Osteocyte (in vitro differentiated cells): ENCODE results near the gene ZMYND10. TPM values are rescaled to one million over a fixed set of nuclear protein-coding genes. Genes with fewer than 3 reads are reported as not detected.

Experiments used
- DNase-seq: peaks from one replicate; pipeline ENCODE4 v3.0.0; 2021; ENCODE audit warnings: mixed read lengths; ENCODE audit not compliant: unreplicated experiment; ENCODE audit errors: extremely low spot score
- H3K27ac Mint-ChIP-seq: one replicate; pipeline ENCODE4 v1.8.0; 2021; ENCODE audit warnings: mild to moderate bottlenecking, mixed read lengths; ENCODE audit not compliant: unreplicated experiment
- H3K27me3 Mint-ChIP-seq: one replicate; pipeline ENCODE4 v1.8.0; 2021; ENCODE audit warnings: mixed read lengths; ENCODE audit not compliant: unreplicated experiment
- H3K36me3 Mint-ChIP-seq: one replicate; pipeline ENCODE4 v1.8.0; 2021; ENCODE audit warnings: mixed read lengths; ENCODE audit not compliant: unreplicated experiment
- H3K4me1 Mint-ChIP-seq: one replicate; pipeline ENCODE4 v1.8.0; 2021; ENCODE audit warnings: mixed read lengths; ENCODE audit not compliant: unreplicated experiment
- H3K4me3 Mint-ChIP-seq: one replicate; pipeline ENCODE4 v1.8.0; 2021; ENCODE audit warnings: mild to moderate bottlenecking, moderate library complexity, mixed read lengths; ENCODE audit not compliant: unreplicated experiment
- H3K9me3 Mint-ChIP-seq: one replicate; pipeline ENCODE4 v1.8.0; 2021; ENCODE audit warnings: mixed read lengths; ENCODE audit not compliant: unreplicated experiment
- total RNA-seq: library from RNA; stranded (reverse); gene quantifications from 2 replicates; pipeline ENCODE4 v1.2.1, GENCODE V29; 2021
- TF ChIP-seq, protein P1 (sequence below): fragments of 200-600 bp; sonication (generic); IDR thresholded peaks from 2 replicates; pipeline ENCODE4 v1.5.0; 2021; ENCODE audit warnings: antibody characterized with exemption, mild to moderate bottlenecking, moderate library complexity

ZMYND10 gene
- total RNA-seq, 1 donor from 2014 or later = 1.6 TPM

DNA sequence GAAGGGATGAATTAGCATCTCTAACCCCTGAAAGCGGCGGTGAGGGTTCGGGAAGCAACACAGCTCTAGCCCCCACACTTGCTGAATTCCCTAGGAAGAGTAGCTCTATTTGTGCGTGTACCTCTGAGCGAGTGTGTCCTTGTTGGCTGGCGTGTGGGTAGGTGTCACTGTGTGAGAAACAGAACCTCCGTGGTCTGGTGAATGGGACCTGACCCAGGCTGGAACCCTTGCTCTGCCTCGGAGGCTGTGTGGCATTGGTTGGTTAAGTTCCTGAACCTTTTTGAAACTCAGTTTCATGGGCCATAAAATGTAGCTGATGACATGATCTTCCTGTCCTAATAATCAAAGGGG lies 14.2 kb upstream of the ZMYND10 start:
- Mint-ChIP-seq H3K4me3 (peak overlapping the region; percentile 96), H3K27ac (peak overlapping the region; percentile 31), H3K4me1 (peaks cover 34% of the 10 kb centered on the region)

DNA sequence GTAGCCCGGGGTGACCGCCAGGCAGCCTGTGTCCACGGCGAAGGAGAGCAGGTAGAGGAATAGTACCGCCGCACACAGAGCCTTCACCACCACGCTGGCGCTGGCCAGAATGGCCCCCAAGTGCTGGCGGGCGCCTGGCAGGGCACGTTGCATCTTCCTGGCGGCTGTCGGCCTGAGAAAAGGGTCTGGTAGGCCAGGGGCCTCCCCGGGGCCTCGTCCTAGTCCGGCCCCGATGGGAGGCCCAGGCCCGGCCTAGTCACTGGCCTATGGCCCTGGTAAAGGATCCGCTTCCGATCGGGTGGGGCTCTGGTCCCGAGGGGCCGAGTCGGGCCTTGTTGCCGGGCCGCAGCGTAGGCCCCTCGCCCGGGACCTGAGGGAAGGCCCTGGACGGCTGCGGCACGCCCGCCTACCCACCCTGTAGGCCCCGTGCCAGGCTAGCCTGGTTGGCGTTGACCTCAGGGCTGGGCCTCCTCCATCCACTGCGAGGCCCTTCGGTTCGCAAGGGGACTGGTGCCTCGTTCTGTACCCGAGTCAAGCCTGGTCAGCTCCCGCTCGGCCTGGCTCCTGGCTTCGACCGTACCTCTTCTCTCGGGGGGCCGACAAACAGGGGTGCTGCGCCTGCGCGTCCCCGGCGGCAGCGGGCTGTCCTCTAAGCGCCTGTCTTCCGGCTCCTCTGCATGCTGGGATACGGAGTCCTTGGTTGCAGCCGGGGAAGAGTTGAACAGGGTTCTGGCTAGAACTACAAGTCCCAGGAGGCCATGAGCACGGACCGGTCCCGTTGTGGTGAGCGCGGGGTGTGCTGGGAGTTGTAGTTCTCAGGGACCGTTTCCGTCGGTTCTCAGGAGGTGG lies 13.6 kb upstream of the ZMYND10 start, which contains the start of gene TMEM115:
TSS of gene TMEM115 (minus strand) at position 611 of the 849 bp plus-strand sequence. CDS start at position 153, 458 bp downstream.
- Mint-ChIP-seq H3K27ac (peak within 1 kb of the TSS; percentile 96), H3K4me3 (peak within 1 kb of the TSS; percentile 96), H3K27me3 (no peaks in the 10 kb centered on the region), H3K36me3 (peaks cover 5% of the 10 kb centered on the region), H3K4me1 (peaks cover 34% of the 10 kb centered on the region), H3K9me3 (no peaks in the 10 kb centered on the region)
- DNase-seq = peak; percentile 98
- TF ChIP-seq, protein P1, sequence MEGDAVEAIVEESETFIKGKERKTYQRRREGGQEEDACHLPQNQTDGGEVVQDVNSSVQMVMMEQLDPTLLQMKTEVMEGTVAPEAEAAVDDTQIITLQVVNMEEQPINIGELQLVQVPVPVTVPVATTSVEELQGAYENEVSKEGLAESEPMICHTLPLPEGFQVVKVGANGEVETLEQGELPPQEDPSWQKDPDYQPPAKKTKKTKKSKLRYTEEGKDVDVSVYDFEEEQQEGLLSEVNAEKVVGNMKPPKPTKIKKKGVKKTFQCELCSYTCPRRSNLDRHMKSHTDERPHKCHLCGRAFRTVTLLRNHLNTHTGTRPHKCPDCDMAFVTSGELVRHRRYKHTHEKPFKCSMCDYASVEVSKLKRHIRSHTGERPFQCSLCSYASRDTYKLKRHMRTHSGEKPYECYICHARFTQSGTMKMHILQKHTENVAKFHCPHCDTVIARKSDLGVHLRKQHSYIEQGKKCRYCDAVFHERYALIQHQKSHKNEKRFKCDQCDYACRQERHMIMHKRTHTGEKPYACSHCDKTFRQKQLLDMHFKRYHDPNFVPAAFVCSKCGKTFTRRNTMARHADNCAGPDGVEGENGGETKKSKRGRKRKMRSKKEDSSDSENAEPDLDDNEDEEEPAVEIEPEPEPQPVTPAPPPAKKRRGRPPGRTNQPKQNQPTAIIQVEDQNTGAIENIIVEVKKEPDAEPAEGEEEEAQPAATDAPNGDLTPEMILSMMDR = no peak

More for the DNA sequence above, 14.2 kb upstream of the ZMYND10 start:
- no peaks in the 10 kb centered on the region for H3K9me3 Mint-ChIP-seq
- DNase-seq = no peak
- peaks cover 2% of the 10 kb centered on the region for H3K36me3 Mint-ChIP-seq
- TF ChIP-seq, protein P1 = no peak
- H3K27me3 Mint-ChIP-seq = no peaks in the 10 kb centered on the region

DNA sequence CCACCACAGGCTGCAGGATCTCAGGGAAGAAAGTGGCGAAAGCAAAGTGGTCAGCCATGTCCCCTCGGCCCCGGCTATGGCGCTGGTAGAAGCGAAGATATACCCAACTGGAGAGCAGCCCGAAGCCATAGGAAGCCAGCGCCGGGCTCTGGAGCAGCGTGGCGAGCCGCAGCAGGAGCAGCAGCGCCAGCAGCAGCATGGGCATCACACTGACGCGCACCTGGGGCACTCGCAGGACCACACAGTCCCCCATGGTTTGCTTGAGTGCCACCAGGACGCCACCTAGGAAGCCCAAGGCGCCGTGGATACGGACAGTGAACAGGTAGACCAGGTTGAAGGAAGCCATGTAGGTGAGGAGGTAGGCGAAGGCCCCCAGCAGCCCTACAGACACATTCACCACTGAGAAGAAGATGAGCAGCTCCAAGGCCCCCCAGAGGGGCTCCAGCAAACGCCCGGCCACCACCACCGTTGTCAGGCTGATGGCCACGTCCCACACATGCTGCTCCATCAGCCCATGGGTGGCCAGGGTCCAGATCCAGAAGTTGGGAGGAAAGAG lies 12.9 kb upstream of the ZMYND10 start:
- Mint-ChIP-seq H3K27me3 (no peaks in the 10 kb centered on the region), H3K9me3 (no peaks in the 10 kb centered on the region), H3K27ac (peak overlapping the region; percentile 87), H3K36me3 (peaks cover 8% of the 10 kb centered on the region), H3K4me1 (peaks cover 34% of the 10 kb centered on the region), H3K4me3 (peak overlapping the region; percentile 96)
- DNase-seq = no peak
- TF ChIP-seq, protein P1 = no peak

DNA sequence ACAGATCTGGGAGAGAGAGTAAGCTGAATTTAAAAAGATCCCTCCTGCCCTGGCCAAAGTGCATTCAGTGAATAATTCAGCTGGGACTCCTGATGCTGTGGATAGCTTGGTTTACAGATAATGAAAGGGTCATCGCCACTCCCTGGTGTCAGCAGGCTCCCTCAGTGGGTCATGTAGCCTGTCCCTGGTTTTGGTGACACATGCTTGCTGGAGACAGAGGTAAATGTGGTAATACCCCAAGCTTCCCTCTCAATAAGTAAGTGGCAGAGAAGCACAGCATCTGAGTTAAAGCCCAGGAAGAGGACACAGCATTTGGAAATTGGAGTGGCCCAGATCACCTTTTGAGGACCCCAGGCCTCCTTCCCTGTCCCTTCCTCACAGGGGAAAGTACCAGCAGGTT lies 11.9 kb upstream of the ZMYND10 start:
- H3K9me3 Mint-ChIP-seq = no peaks in the 10 kb centered on the region
- peaks cover 34% of the 10 kb centered on the region for H3K4me1 Mint-ChIP-seq
- H3K36me3 Mint-ChIP-seq = peaks cover 8% of the 10 kb centered on the region
- H3K4me3 Mint-ChIP-seq = peak overlapping the region; percentile 96
- H3K27ac Mint-ChIP-seq = no peak overlapping the region
- no peak for DNase-seq
- TF ChIP-seq, protein P1 = no peak
- no peaks in the 10 kb centered on the region for H3K27me3 Mint-ChIP-seq

DNA sequence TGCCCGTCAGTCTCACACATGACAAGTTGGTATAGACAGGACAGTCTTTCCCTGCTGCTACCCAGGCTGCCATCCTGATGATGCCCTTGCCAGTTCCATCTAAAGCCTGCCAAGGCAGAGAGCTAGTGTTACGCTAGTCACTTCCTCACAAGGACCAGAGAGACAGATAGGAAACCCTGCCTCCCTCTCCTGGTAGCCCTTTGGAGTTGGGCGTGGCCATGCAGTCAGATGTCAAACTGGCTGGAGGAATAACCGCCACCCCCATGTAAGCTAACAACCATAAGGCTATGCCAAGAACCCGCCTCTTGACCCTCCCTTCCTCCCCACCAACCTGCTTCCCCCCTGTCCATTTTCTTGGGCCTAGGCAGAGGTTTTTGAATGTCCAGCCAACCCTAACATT lies 11.0 kb upstream of the ZMYND10 start:
- Mint-ChIP-seq H3K9me3 (no peaks in the 10 kb centered on the region), H3K4me3 (peak overlapping the region; percentile 96), H3K4me1 (peaks cover 36% of the 10 kb centered on the region), H3K36me3 (peaks cover 8% of the 10 kb centered on the region), H3K27ac (no peak overlapping the region), H3K27me3 (no peaks in the 10 kb centered on the region)
- TF ChIP-seq, protein P1 = no peak
- no peak for DNase-seq
